Aorta (tissue), 5 donors: Measurements from ENCODE around the gene COL5A1. TPM values are rescaled to one million over a fixed set of nuclear protein-coding genes. Genes with fewer than 3 reads are reported as not detected.

Source experiments
- ATAC-seq: fragments of 200-7000 bp; cut with Tn5 transposase; one replicate; pipeline ENCODE4 v1.9.1; 2022; ENCODE audit warnings: moderate library complexity; ENCODE audit not compliant: low FRiP score
- DNase-seq, 2 donors: peaks; one replicate each; pipeline ENCODE4 v3.0.0-alpha.2; 2020
- H3K27ac ChIP-seq, 2 donors: one replicate each; pipeline ENCODE4 v1.5.1; 2013; ENCODE audit warnings: low read length in 2 of 2, mild to moderate bottlenecking in 2 of 2, moderate library complexity in 2 of 2, control low read depth in 1 of 2, inconsistent platforms in 1 of 2, low read depth in 1 of 2
- H3K27me3 ChIP-seq, 2 donors: one replicate each; pipeline ENCODE4 v1.6.1; 2013; ENCODE audit warnings: control low read depth in 1 of 2, low read length in 1 of 2, mild to moderate bottlenecking in 1 of 2, moderate library complexity in 1 of 2; ENCODE audit not compliant: insufficient read depth in 2 of 2, control insufficient read depth in 1 of 2
- H3K36me3 ChIP-seq, 2 donors: one replicate each; pipeline ENCODE4 v1.6.1; 2013; ENCODE audit warnings: control low read depth in 1 of 2, low read length in 1 of 2, mild to moderate bottlenecking in 1 of 2; ENCODE audit not compliant: insufficient read depth in 2 of 2, control insufficient read depth in 1 of 2
- H3K4me1 ChIP-seq, 2 donors: one replicate each; pipeline ENCODE4 v1.6.1; 2013; ENCODE audit warnings: low read length in 2 of 2, control low read depth in 1 of 2, mild to moderate bottlenecking in 1 of 2, moderate library complexity in 1 of 2; ENCODE audit not compliant: insufficient read depth in 2 of 2, control insufficient read depth in 1 of 2
- H3K4me3 ChIP-seq, 2 donors: one replicate each; pipeline ENCODE4 v1.5.1; 2013; ENCODE audit warnings: low read length in 2 of 2, control low read depth in 1 of 2, mild to moderate bottlenecking in 1 of 2
- H3K9me3 ChIP-seq: one replicate; pipeline ENCODE4 v1.6.1; 2013; ENCODE audit warnings: mild to moderate bottlenecking, low read length; ENCODE audit not compliant: control insufficient read depth
- WGBS, 2 donors: extraction: QIAGEN DNeasy Blood & Tissue Kit; methylation state at CpG; one replicate each; pipeline ENCODE4 v1.1.7; 2013; 5-methylcytosine and 5-hydroxymethylcytosine counted together
- intact Hi-C, 2 donors: fragments of 100-400 bp; cut with DNase I; formaldehyde crosslinking; loops; one replicate each; pipeline versions ENCODE4 v1.14.2 to v1.15.0; 2022
- polyA plus RNA-seq, 2 donors: library from polyadenylated mRNA; stranded (reverse); fragments of 200-250 nt; gene quantifications; one replicate each; pipeline ENCODE4 v1.2.3, GENCODE V29; 2013
- total RNA-seq, 2 donors: library from RNA; stranded (reverse); fragmentation: NEBNext Ultra II Directional; extraction: Animal tissue kit (Norgen Biotek cat#: 25700); gene quantifications; one replicate each; pipeline ENCODE4 v1.2.1, GENCODE V29; 2021
- donor health status: healthy with polysubstance abuse.
- donor health status: Bipolar disorder and iron deficiency.
- donor health status: DM: no; HTN: no; CAD: no.
- donor health status: DM: no; HTN: no; CAD: no.
- donor health status: DM: yes; HTN: yes; CAD: no.

The COL5A1 gene
- total and polyA plus RNA-seq, 4 donors, result 18.7 to 159 (median 82.8) TPM

GRCh38 chr9:134885001-134885678 lies 243.5 kb downstream of the COL5A1 start:
- Histone ChIP-seq H3K36me3 (no peaks in the 10 kb centered on the region), H3K9me3 (no peaks in the 10 kb centered on the region), H3K27me3 (no peaks in the 10 kb centered on the region), H3K27ac (no peak overlapping the region), H3K4me1 (no peaks in the 10 kb centered on the region), H3K4me3 (no peak overlapping the region)
- peak in 1 of 2 donors; percentile 65 for DNase-seq
- WGBS, 2 donors, result 92 to 93% methylated on average over 19 to 22 of the region's 22 CpGs
- intact Hi-C loops, result no loop called here
- no peak for ATAC-seq

DNA sequence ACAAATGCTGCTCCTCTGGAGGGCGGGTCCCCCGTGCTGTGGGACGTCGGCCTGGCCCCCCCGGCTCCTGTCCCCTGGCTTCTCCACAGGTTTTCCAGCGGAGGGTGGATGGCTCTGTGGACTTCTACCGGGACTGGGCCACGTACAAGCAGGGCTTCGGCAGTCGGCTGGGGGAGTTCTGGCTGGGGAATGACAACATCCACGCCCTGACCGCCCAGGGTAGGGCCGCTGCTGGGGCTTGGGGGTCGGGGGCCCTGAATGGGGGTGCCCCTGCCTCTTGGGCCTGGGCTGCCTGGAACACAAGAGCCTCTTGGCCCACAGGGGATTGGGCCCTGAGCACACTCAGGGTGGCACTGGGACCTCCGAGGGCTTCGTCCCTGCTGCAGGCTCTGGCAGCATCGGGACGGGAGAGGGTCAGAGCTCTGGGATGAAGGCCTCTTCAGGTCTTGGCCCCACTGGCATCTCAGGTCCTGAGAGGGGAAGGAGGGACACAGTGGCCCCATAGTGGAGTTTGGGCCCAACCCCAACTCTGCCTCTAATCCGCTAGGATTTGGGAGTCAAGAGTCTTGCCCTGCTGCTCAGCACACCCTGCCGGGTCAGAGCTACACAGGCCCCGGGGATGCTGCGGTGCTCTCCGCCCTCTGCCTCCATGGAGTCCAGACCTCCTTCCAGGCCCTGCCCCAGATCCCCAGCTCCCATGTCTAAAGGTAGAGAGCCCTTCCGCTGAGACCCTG lies 244.2 kb downstream of the COL5A1 start:
- Histone ChIP-seq H3K27ac (no peak overlapping the region), H3K36me3 (no peaks in the 10 kb centered on the region), H3K4me1 (no peaks in the 10 kb centered on the region), H3K4me3 (no peak overlapping the region), H3K9me3 (no peaks in the 10 kb centered on the region), H3K27me3 (no peaks in the 10 kb centered on the region)
- no peak for ATAC-seq
- intact Hi-C loops, result no loop called here
- DNase-seq, result peak in 1 of 2 donors; percentile 73
- WGBS, 2 donors, result 91% methylated on average over 24 of the region's 24 CpGs

DNA sequence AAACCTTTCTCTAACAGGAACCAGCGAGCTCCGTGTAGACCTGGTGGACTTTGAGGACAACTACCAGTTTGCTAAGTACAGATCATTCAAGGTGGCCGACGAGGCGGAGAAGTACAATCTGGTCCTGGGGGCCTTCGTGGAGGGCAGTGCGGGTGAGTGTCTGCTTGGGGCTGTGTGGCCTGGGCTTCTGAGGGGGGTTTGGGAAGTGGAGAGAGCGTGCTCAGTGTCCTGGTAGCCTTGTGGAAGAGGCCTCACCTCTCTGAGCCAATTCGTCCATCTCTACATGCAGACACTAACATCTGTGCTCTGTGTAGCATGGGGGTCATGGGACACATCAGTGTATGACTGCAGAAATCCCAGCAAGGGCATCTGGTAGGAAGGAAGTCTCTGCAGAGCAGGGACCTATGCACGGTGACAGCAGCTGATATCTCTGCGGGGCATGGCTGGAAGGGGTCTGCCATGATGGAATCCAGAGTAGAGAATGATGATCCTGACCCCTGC lies 244.9 kb downstream of the COL5A1 start:
- H3K36me3 ChIP-seq, result no peaks in the 10 kb centered on the region
- intact Hi-C loops, result no loop called here
- no peak for DNase-seq
- no peak overlapping the region for H3K4me3 ChIP-seq
- H3K27ac ChIP-seq, result no peak overlapping the region
- ATAC-seq, result no peak
- 91 to 93% methylated on average over 11 of the region's 11 CpGs for WGBS, 2 donors
- no peaks in the 10 kb centered on the region for H3K4me1 ChIP-seq
- H3K9me3 ChIP-seq, result no peaks in the 10 kb centered on the region
- H3K27me3 ChIP-seq, result no peaks in the 10 kb centered on the region

- Histone ChIP-seq H3K9me3 (no peaks in the 10 kb centered on the region), H3K27ac (no peak overlapping the region), H3K36me3 (no peaks in the 10 kb centered on the region), H3K27me3 (no peaks in the 10 kb centered on the region), H3K4me3 (no peak overlapping the region), H3K4me1 (no peaks in the 10 kb centered on the region)
- ATAC-seq (no peak), DNase-seq (no peak)
- intact Hi-C loops, result no loop called here
- 86 to 88% methylated on average over 10 of the region's 10 CpGs for WGBS, 2 donors
Observed at GRCh38 chr9:134887219-134887618, 245.6 kb downstream of the COL5A1 start.

DNA sequence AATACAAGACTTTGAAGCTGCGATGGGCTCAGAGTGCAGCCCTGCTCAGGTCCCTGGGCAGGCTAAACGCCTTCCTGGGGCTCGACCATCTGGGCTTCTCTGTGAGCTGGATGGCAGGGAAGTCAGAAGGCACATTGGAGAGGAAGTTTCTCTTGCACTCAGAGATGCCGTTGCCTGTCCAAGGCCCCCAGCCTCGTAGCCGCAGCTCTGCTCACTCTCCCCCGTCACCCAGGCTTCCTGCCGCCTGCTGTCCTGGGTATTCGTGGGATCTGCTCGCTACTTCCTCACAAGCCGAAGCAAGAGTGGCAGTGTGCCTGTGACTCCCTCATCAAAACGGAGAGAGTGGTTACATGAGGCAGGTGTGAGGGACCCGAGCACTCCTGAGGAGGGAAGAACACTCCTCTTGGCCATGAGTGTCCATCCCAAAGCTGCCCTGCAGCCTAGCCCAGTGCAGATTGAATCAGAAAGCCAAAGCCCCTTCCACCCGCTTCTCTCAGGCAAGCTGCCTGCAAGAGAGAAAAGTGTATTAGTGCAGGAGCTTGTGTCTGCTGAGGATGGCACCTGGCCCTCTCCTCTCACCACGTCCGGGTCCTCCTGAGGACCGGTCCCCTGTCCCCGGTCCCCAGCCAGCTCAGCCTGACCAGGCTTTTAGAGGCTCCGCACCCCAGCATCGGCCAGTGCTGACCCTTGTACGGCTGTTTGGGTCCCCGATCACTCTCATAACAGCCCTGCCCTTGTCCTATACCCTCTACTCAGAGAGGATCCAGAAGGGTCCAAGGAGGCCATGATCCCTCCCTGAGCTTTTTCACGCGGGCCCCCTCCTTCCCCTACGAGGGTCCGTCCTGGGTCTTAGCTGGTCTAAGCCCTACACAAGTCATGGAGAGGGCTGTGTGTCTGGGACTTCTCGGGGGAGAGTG lies 246.3 kb downstream of the COL5A1 start:
- H3K27ac ChIP-seq, result no peak overlapping the region
- no peaks in the 10 kb centered on the region for H3K9me3 ChIP-seq
- no peaks in the 10 kb centered on the region for H3K4me1 ChIP-seq
- no peak overlapping the region for H3K4me3 ChIP-seq
- intact Hi-C loops, result no loop called here
- DNase-seq, result peak in 1 of 2 donors; percentile 64
- H3K36me3 ChIP-seq, result no peaks in the 10 kb centered on the region
- 65 to 71% methylated on average over 27 of the region's 27 CpGs for WGBS, 2 donors
- no peak for ATAC-seq
- H3K27me3 ChIP-seq, result no peaks in the 10 kb centered on the region

DNA sequence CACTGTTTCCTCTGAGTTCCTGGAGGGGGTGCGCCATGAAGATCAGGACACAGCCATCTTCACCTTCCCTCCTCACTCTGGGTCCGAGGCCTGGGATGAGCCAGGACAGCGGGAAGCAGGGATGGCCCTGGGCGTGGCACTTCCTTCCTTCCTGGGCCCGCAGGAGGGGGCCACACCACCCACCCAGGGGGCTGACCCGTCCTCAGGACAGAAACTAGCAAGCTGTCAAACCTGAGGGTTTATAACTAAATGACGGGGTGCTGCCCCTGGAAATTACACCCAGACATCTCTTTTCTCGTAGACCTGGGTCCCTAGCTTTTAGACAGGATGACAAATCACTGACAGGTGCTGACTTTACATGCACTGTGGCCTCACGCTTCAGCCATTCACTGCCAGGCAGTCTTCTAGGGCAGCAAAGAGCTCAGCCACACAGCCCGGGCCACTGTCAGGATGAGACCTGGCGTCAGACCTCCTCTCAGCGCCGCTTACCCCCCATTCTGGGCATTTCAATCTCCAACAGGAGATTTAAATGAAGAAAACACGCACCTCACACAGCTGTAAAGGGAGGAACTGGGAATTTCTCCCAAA lies 247.1 kb downstream of the COL5A1 start:
- Histone ChIP-seq H3K4me1 (no peaks in the 10 kb centered on the region), H3K36me3 (no peaks in the 10 kb centered on the region), H3K4me3 (no peak overlapping the region), H3K27ac (no peak overlapping the region), H3K27me3 (no peaks in the 10 kb centered on the region), H3K9me3 (no peaks in the 10 kb centered on the region)
- ATAC-seq (no peak), DNase-seq (peak in 1 of 2 donors; percentile 25)
- intact Hi-C loops, result no loop called here
- 83 to 88% methylated on average over 14 of the region's 14 CpGs for WGBS, 2 donors

DNA sequence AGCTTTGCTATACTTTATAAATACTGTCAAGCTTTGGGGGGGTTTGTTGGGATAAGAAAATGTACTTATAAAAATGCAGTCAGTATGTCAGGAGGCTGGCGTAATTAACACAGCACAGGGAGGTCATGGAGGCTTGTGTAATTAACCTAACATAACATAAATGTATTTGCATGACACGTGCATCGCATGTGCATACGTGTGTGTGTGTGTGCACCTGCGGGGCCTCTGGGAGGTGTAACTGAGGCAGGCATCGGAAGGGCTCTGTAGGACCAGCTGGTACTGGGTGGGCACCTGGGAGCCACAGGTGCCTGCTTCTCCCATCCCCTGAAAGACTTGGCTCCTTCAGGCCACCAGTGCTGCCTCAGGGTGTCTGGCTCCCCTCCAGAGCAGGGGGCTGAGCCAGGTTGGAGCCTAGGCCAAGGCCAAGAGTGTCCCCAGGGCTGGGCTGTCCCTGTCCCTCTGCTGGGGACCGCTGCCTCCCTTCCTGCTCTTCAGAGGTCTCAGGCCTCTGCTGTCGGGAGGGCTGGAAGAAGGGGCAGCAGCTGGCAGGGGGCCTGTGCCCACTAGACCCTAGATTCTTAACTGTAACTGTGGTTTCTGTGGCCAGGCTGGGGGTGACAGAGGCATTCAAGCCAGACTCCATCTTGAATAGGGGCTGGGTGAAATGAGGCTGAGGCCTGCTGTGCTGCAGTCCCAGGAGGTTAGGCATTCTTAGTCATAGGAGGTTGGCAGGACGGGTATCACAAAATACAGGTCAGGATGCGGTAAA lies 248.0 kb downstream of the COL5A1 start:
- peak in 1 of 2 donors; percentile 44 for DNase-seq
- Histone ChIP-seq H3K4me1 (no peaks in the 10 kb centered on the region), H3K4me3 (no peak overlapping the region), H3K27ac (no peak overlapping the region), H3K36me3 (no peaks in the 10 kb centered on the region), H3K9me3 (no peaks in the 10 kb centered on the region), H3K27me3 (no peaks in the 10 kb centered on the region)
- intact Hi-C loops, result no loop called here
- WGBS, 2 donors, result 91 to 92% methylated on average over 10 of the region's 10 CpGs
- no peak for ATAC-seq

DNA sequence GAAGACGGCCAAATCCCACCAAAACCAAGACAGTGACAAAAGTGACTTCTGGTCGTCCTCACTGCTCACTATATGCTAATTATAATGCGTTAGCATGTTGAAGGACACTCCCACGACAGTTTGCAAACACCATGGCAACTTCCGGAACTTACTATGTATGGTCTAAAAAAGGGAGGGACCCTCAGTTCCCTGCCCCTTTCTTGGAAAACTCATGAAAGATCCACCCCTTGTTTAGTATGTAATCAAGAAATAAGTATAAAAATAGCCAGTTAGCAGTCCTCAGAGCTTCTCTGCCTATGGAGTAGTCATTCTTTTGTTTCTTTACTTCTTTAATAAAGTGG lies 248.5 kb downstream of the COL5A1 start:
- H3K4me1 ChIP-seq, result no peaks in the 10 kb centered on the region
- ATAC-seq, result no peak
- H3K4me3 ChIP-seq, result no peak overlapping the region
- H3K36me3 ChIP-seq, result no peaks in the 10 kb centered on the region
- no peaks in the 10 kb centered on the region for H3K9me3 ChIP-seq
- no peak overlapping the region for H3K27ac ChIP-seq
- intact Hi-C loops, result no loop called here
- no peak for DNase-seq
- H3K27me3 ChIP-seq, result no peaks in the 10 kb centered on the region
- 89% methylated on average over 5 of the region's 5 CpGs for WGBS, 2 donors
